Muscle layer of colon (tissue), 2 donors: ENCODE measurements around the gene STK25.

Experiments
- H3K27ac ChIP-seq: one replicate; pipeline ENCODE4 v1.7.0; 2013; ENCODE audit warnings: low read depth, mild to moderate bottlenecking, low read length, moderate library complexity
- H3K27me3 ChIP-seq, 2 donors: one replicate each; pipeline ENCODE4 v1.7.0; 2013; ENCODE audit warnings: low read length in 2 of 2, mild to moderate bottlenecking in 2 of 2; ENCODE audit not compliant: insufficient read depth in 2 of 2, control insufficient read depth in 1 of 2
- H3K36me3 ChIP-seq: one replicate; pipeline ENCODE4 v1.7.0; 2013; ENCODE audit warnings: mild to moderate bottlenecking, low read length; ENCODE audit not compliant: insufficient read depth
- H3K4me1 ChIP-seq: one replicate; pipeline ENCODE4 v1.7.0; 2013; ENCODE audit warnings: mild to moderate bottlenecking, low read length; ENCODE audit not compliant: insufficient read depth
- H3K4me3 ChIP-seq, 2 donors: one replicate each; pipeline ENCODE4 v1.7.0; 2013; ENCODE audit warnings: low read length in 2 of 2, low read depth in 1 of 2, mild to moderate bottlenecking in 1 of 2, moderate library complexity in 1 of 2
- H3K9ac ChIP-seq: one replicate; pipeline ENCODE4 v1.7.0; 2013; ENCODE audit warnings: low read length
- H3K9me3 ChIP-seq: one replicate; pipeline ENCODE4 v1.7.0; 2013; ENCODE audit warnings: mild to moderate bottlenecking, low read length
- donor health status: abdominal sarcoma.
- donor health status: Adenocarcinoma of cecum.

Gene STK25

DNA sequence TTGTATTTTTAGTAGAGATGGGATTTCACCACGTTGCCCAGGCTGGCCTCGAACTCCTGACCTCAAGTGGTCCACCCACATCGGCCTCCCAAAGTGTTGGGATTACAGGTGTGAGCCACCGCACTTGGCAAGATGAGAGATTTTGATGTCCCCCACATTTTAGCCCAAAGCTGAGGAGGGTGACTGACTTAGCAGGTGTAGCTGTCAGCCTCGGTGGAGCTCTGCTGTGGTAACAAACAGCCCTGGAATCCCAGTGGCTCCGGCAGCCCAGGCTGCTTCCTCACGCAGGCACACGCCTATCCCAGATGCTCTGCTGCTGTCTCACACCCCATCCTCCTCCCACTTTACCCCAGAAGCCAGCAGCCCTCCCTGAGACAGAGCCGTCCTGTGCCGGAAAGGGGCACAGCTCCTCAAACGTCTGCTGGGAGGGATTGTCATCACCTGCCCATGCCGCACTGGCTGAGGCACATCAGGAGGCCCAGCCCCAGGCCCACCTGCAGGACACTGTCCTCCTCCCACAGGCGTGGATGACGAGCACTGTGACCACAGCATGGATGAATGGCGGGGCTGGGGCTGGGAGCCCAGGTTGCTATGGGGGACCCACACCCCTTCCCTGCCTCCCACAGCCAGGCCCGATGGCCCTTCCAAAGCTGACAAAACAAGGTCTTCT, 39.5 kb upstream of the STK25 start:
- Histone ChIP-seq H3K4me3 (no peak overlapping the region), H3K27me3 (peaks cover 0 to 20% of the 10 kb centered on the region in 2 donors), H3K4me1 (peaks cover 12% of the 10 kb centered on the region), H3K36me3 (no peaks in the 10 kb centered on the region), H3K9ac (no peak overlapping the region), H3K27ac (no peak overlapping the region), H3K9me3 (no peaks in the 10 kb centered on the region)

DNA sequence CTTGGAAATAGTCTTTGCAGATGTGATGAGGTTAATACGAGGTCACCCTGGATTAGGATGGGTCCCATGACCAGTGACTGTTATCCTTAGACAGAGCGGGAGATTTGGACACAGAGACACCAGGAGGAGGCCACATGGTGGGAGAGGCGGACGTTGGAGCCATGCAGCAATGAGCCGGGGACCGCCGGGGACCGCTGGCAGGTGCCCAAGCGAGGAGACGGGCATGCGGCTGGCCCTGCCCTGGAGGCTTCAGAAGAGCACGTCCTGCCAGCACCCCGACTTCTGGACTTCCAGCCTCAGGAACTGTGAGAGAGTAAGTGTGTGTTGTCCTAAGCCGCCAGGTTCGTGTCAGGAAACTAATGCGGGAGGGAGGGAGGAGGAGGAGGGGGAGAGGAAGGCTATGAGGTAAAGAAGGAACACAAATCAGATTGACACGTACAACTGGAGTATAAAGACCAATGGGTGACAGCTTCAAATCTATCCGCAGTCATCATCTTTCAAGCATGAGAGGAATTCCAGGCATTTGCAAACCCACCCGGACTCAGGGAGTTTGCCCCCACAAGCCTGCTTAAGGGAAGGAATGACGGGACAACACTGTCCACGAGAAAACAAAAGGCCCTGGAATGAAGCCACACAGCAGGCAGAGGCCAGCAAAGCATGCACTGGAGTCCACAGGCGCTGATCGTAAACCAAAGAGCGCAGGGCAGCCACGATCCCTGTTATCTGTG, 38.6 kb upstream of the STK25 start:
- Histone ChIP-seq H3K27me3 (peaks cover 0 to 24% of the 10 kb centered on the region in 2 donors), H3K36me3 (no peaks in the 10 kb centered on the region), H3K9ac (no peak overlapping the region), H3K4me3 (no peak overlapping the region), H3K27ac (no peak overlapping the region), H3K9me3 (no peaks in the 10 kb centered on the region), H3K4me1 (peaks cover 12% of the 10 kb centered on the region)

DNA sequence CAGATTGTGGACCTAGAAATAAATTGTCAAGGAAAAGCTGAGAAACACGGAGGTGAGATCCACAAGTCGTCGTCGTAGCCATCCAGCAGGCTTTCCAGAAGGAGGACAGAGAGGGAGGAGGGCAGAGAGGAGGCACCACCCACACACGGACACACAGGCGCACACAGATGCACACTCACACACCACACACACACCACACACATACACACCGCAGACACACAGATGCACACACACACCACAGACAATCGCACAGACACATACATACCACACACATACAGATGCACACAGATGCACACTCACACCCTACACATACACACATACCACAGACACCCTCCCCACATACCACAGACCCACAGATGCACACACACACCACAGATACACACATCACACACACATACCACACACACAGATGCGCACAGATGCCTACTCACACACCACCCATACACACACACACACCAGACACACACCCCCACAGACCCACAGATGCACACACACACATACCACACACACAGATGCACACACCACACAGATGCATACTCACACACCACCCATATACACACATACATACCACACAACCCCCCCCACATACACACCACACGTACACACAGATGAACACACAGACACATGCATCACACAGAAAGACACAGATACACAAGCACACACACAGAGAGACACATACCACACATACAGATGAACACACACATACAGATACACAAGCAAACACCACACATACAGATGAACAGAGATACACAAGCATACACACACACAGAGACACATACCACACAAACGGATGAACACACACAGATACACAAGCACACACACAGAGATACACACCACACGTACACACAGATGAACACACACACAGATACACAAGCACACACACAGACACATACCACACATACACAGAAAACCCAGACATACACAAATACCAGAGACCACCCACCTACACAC, 37.4 kb upstream of the STK25 start:
- H3K9ac ChIP-seq = no peak overlapping the region
- peaks cover 6% of the 10 kb centered on the region for H3K4me1 ChIP-seq
- no peaks in the 10 kb centered on the region for H3K36me3 ChIP-seq
- H3K27ac ChIP-seq = no peak overlapping the region
- no peak overlapping the region for H3K4me3 ChIP-seq
- H3K9me3 ChIP-seq = no peaks in the 10 kb centered on the region
- H3K27me3 ChIP-seq = peaks cover 2 to 34% of the 10 kb centered on the region in 2 donors

DNA sequence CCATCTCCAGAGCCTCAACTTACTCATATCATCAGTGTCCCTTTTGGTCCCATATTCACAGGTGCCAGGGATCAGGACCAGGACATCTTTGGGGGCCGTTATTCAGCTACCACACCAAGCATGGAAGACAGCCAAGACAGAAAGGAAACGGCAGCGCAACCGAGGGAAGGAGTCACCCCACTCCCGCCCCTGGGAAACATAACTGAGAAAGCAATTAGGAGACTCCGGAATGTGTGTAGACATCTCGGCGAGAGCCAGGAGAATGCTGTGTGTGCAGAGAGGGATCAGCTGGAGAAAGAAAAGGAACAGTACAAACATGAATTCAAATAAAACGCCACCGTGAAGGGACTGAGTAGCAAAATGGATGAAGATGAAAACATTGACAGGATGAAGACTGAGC, 36.7 kb upstream of the STK25 start:
- Histone ChIP-seq H3K9ac (no peak overlapping the region), H3K9me3 (no peaks in the 10 kb centered on the region), H3K36me3 (no peaks in the 10 kb centered on the region), H3K4me1 (no peaks in the 10 kb centered on the region), H3K4me3 (no peak overlapping the region), H3K27me3 (peaks cover 8 to 41% of the 10 kb centered on the region in 2 donors), H3K27ac (no peak overlapping the region)

DNA sequence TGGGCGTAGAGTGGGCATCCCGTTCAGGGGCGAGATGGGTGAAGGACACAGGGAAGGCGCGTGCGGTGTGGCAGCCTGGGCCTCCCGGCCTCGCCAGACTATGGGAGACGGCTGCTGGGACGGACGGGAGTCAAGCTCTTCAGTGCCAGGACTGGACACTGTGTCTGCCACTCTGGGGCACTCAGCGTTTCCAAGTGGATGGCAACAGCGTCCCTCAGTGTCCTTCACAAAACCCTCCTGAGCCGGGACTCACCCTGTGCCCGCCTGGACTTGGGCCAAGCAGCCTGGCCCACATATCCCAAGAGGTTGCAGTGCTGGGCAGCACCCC, 33.9 kb upstream of the STK25 start:
- Histone ChIP-seq H3K27me3 (peaks cover 14 to 52% of the 10 kb centered on the region in 2 donors), H3K9ac (no peak overlapping the region), H3K9me3 (no peaks in the 10 kb centered on the region), H3K4me1 (no peaks in the 10 kb centered on the region), H3K4me3 (no peak overlapping the region), H3K27ac (no peak overlapping the region), H3K36me3 (no peaks in the 10 kb centered on the region)

DNA sequence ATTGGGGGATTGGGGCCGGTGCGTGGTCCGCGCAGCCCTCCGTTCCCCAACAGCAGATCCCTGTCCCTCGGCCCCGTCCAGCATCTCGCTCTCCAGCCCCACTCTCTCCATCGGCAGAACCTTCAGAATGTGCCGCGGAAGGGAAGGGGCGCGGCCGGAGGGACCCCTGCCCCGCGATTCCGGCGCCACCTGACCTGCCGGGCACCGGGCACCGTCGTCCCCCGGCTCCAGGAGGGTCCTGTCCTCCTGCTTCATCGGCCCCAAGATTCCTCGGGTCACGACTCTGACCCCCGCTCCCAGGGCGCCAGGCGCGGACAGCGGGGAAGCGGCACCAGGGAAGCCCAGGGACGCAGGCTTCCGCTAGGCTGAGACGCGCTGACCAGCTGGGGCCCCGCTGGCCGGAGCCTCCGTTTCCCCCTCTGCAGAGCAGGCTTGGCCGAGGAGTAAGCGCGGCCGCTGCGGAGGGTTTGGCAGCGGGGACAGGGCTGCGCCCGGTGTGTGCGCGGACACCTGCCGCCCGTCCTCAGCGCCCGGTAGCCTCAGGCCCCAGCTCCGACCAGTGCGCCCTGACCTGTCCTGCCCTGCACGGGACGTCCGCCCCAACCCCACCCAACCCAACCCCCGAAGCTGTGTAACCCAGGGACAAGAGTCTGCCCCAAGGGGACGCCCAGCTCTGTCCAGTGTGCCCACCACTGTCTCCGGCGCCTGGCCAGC, 33.3 kb upstream of the STK25 start:
- H3K36me3 ChIP-seq = no peaks in the 10 kb centered on the region
- H3K4me3 ChIP-seq = no peak overlapping the region
- no peak overlapping the region for H3K9ac ChIP-seq
- no peaks in the 10 kb centered on the region for H3K9me3 ChIP-seq
- H3K4me1 ChIP-seq = no peaks in the 10 kb centered on the region
- H3K27me3 ChIP-seq = peaks cover 14 to 52% of the 10 kb centered on the region in 2 donors
- H3K27ac ChIP-seq = no peak overlapping the region

DNA sequence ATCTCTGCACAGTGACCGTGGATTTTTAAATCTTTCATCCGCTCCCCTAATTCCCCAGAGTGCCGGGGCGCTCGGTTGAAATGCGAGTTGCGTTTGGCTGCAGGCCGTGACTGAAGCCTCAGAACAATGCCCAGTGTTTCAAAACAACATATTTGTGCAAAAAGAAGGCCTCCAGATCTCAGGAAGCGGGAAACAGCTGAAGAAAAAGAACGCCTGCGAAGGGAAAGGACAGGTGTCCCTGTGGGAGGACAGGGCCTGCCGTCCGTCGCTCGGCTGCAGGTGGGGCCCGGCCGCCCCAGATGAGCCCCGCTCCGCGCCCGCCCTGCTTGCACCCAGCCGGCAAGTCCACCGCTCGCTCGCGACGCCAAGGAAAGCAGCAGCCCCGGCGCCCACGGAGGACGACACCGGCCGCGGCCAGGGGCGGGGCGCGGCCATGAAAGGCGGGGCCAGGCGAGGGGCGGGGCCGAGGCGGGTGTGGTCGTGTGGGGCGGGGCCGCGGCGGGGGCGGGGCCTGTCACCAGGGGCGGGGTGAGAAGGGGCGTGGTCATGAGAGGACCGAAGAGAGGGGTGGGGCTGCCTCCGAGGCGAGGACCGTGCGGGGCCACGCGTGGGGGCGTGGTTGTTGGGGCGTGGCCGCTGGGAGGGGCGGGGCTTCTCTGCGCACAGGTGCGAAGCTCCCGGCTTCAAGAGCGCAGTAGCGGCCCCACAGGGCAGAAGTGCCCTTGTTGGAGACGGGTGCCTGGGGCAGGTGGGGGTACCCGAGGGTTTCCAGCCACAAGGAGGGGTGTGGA, 32.6 kb upstream of the STK25 start:
- H3K27me3 ChIP-seq = peaks cover 14 to 52% of the 10 kb centered on the region in 2 donors
- no peak overlapping the region for H3K27ac ChIP-seq
- no peaks in the 10 kb centered on the region for H3K4me1 ChIP-seq
- H3K9ac ChIP-seq = no peak overlapping the region
- no peaks in the 10 kb centered on the region for H3K36me3 ChIP-seq
- no peak overlapping the region for H3K4me3 ChIP-seq
- H3K9me3 ChIP-seq = no peaks in the 10 kb centered on the region

DNA sequence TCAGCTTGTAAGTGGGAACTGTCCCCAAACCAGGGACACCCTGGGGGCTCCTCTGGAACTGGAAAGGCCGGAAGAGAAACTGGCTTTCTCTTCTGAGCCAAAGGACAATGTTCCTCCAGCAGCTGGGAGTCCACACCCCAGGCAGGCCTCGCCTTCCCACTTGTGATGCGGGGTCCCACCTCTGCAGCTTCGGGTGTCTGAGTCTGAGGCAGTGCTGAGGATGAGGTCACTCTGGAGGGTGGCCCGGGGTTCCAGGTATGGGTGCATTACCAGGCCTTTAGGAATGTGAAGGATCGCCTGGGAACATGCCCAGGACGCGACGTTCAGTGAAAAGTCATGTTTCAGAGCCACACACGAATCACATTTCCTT, 32.0 kb upstream of the STK25 start:
- no peak overlapping the region for H3K4me3 ChIP-seq
- H3K27me3 ChIP-seq = peaks cover 14 to 46% of the 10 kb centered on the region in 2 donors
- no peaks in the 10 kb centered on the region for H3K9me3 ChIP-seq
- no peak overlapping the region for H3K9ac ChIP-seq
- no peak overlapping the region for H3K27ac ChIP-seq
- no peaks in the 10 kb centered on the region for H3K4me1 ChIP-seq
- no peaks in the 10 kb centered on the region for H3K36me3 ChIP-seq

DNA sequence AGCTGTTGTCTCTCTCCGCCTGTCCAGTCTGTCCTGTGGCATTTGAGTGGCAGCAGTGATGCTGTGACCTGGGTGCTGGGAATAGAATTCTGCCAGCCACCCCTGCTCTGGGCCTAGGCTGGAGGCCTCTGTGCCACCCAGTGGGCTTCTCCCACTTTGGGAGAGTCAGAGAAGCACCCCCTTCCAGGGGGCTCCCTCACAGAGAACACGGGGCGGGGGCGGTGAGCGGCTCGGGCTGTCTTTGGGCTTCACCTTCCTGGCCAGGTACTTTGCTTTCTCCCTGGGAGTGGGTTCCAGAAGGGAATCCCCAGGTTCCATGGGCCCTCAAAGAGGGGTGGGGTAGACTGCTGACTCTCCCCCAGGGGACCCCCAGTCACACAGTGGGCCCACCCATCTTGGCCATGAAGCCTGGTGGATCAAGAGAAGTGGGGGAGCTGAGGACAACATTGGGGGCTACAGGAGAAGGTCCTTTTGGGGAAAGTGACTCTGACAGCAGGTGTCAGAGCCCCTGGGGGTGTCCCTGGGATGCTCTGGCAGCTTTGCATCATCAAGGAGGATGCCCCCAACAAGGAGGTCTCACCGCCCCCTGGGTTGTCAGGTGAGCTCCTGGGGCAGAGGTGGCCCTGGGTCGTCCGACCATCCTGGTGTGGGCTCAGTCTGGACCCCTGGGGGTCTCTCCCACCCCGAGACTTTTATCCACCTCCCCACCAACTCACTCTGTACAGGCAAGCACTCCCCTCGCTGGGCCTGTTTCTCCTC, 31.4 kb upstream of the STK25 start:
- Histone ChIP-seq H3K9ac (no peak overlapping the region), H3K27me3 (peaks cover 14 to 43% of the 10 kb centered on the region in 2 donors), H3K4me1 (no peaks in the 10 kb centered on the region), H3K9me3 (no peaks in the 10 kb centered on the region), H3K27ac (no peak overlapping the region), H3K4me3 (no peak overlapping the region), H3K36me3 (no peaks in the 10 kb centered on the region)
